AG04449 (cell line): ENCODE data around the gene AFAP1.
A peak's percentile ranks its signal among the peaks of the same experiment; 100 is the strongest.

ENCODE experiments used
- CTCF ChIA-PET: fragments of 350-600 bp; formaldehyde crosslinking; extraction: SDS; loops from one replicate; lab custom pipeline; 2021; ENCODE audit warnings: antibody characterized with exemption; lab: Yijun Ruan, JAX
- POLR2A ChIA-PET: fragments of 400-600, 350-600 bp; formaldehyde crosslinking; extraction: SDS; loops from one replicate; lab custom pipeline; 2020; ENCODE audit warnings: antibody characterized with exemption, inconsistent platforms; lab: Yijun Ruan, JAX
- DNase-seq: peaks from one replicate; pipeline ENCODE4 v3.0.0-alpha.2; 2010; ENCODE audit warnings: low read depth, low spot score
- H3K4me3 ChIP-seq: 2 replicates; pipeline ENCODE4 v1.5.1; 2011; ENCODE audit warnings: low read depth, mild to moderate bottlenecking, control low read depth, low read length
- CTCF ChIP-seq: IDR thresholded peaks from one replicate; pipeline ENCODE4 v1.5.1; 2011; ENCODE audit warnings: mild to moderate bottlenecking, moderate library complexity, low read length, control low read depth, inconsistent platforms; ENCODE audit not compliant: insufficient read depth; ENCODE audit errors: missing control alignments

AFAP1 gene

GRCh38 chr4:7941111-7941964 is 1.7 kb upstream of the AFAP1 start:
- no peak overlapping the region for H3K4me3 ChIP-seq
- ChIA-PET CTCF (interaction anchor here (1.2 to 2.7 kb wide), 4 partner anchors 11 to 139 kb away, joined by 3 to 16 read pairs (median 12); no protein-coding TSS in a partner anchor), POLR2A (interaction anchor here (0.6 kb wide), 1 partner anchor 99 kb away, joined by 3 read pairs; no protein-coding TSS in a partner anchor)
- no peak for DNase-seq
- TF ChIP-seq CTCF: no peak

GRCh38 chr4:7938609-7939376 is 868 bp downstream of the AFAP1 start:
- ChIA-PET CTCF (interaction anchor here (0.9 to 4.4 kb wide), 16 partner anchors 9 to 156 kb away, joined by 3 to 33 read pairs (median 4); no protein-coding TSS in a partner anchor), POLR2A (interaction anchor here (0.6 to 1.8 kb wide), 13 partner anchors 10 to 134 kb away, joined by 3 to 7 read pairs (median 5); no protein-coding TSS in a partner anchor)
- peak overlapping the region; percentile 78 for H3K4me3 ChIP-seq
- DNase-seq: no peak
- no peak for TF ChIP-seq CTCF

GRCh38 chr4:7938266-7938608 is 1.4 kb downstream of the AFAP1 start:
- no peak for TF ChIP-seq CTCF
- CTCF ChIA-PET: interaction anchor here (0.7 to 4.4 kb wide), 20 partner anchors 9 to 155 kb away, joined by 3 to 33 read pairs (median 4); no protein-coding TSS in a partner anchor
- peak overlapping the region; percentile 78 for H3K4me3 ChIP-seq
- POLR2A ChIA-PET: interaction anchor here (0.6 to 1.8 kb wide), 9 partner anchors 15 to 133 kb away, joined by 3 to 7 read pairs (median 5); no protein-coding TSS in a partner anchor
- no peak for DNase-seq

GRCh38 chr4:7937006-7937405 is 2.7 kb downstream of the AFAP1 start:
- CTCF ChIA-PET: interaction anchor here (1.2 to 4.4 kb wide), 12 partner anchors 9 to 135 kb away, joined by 3 to 33 read pairs (median 4); no protein-coding TSS in a partner anchor
- H3K4me3 ChIP-seq: peak overlapping the region; percentile 78
- no peak for DNase-seq
- POLR2A ChIA-PET: interaction anchor here (1.5 to 1.7 kb wide), 3 partner anchors 23 to 131 kb away, joined by 3 to 6 read pairs (median 4); no protein-coding TSS in a partner anchor
- TF ChIP-seq CTCF: no peak

GRCh38 chr4:7933651-7934510 is 5.8 kb downstream of the AFAP1 start:
- DNase-seq: no peak
- ChIA-PET CTCF (interaction anchor here (0.6 to 1.9 kb wide), 4 partner anchors 25 to 132 kb away, joined by 3 to 5 read pairs (median 4); no protein-coding TSS in a partner anchor), POLR2A (no interaction called here)
- no peak for TF ChIP-seq CTCF
- H3K4me3 ChIP-seq: no peak overlapping the region
